ENCODE measurements around the gene PAK5. TPM values are rescaled to one million over a fixed set of nuclear protein-coding genes. Genes with fewer than 3 reads are reported as not detected.

The PAK5 gene
- total RNA-seq, 1 donor from 2014 or later, result 0.25 TPM

DNA sequence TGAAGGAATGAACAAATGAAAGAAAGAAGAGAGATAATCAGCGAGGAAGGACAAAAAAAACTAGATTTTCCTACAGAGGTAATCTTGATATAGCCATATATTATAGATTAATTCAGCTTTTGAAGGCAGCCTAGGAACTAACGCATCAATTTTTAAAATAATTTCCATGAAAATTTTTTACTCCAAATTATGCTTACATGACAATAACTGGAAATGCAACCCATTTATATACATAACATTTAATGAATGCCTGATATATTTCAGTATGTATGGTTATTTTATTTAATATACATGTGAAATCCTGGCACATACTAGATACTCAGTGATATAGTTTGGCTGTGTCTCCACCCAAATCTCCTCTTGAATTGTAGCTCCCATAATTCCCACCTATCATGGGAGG is 166.8 kb downstream of the PAK5 start:
- Histone ChIP-seq H3K27me3 (no peaks in the 10 kb centered on the region), H3K4me3 (no peak overlapping the region), H3K4me1 (no peaks in the 10 kb centered on the region), H3K9me3 (no peaks in the 10 kb centered on the region), H3K27ac (no peak overlapping the region), H3K36me3 (no peaks in the 10 kb centered on the region)
- intact Hi-C loops (cut with DNase I), result no loop called here
- TF ChIP-seq POLR2AphosphoS5 (IDR thresholded peaks at IDR 0.05; ENCODE audit: insufficient read depth in 1 of 2, low read depth in 1 of 2) (no peak), POLR2A (IDR thresholded peaks at IDR 0.05) (no peak)
- TF ChIP-seq, protein P1, sequence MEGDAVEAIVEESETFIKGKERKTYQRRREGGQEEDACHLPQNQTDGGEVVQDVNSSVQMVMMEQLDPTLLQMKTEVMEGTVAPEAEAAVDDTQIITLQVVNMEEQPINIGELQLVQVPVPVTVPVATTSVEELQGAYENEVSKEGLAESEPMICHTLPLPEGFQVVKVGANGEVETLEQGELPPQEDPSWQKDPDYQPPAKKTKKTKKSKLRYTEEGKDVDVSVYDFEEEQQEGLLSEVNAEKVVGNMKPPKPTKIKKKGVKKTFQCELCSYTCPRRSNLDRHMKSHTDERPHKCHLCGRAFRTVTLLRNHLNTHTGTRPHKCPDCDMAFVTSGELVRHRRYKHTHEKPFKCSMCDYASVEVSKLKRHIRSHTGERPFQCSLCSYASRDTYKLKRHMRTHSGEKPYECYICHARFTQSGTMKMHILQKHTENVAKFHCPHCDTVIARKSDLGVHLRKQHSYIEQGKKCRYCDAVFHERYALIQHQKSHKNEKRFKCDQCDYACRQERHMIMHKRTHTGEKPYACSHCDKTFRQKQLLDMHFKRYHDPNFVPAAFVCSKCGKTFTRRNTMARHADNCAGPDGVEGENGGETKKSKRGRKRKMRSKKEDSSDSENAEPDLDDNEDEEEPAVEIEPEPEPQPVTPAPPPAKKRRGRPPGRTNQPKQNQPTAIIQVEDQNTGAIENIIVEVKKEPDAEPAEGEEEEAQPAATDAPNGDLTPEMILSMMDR (IDR thresholded peaks at IDR 0.05), result no peak
- no peak for DNase-seq (ENCODE audit: extremely low spot score in 2 of 2)

DNA sequence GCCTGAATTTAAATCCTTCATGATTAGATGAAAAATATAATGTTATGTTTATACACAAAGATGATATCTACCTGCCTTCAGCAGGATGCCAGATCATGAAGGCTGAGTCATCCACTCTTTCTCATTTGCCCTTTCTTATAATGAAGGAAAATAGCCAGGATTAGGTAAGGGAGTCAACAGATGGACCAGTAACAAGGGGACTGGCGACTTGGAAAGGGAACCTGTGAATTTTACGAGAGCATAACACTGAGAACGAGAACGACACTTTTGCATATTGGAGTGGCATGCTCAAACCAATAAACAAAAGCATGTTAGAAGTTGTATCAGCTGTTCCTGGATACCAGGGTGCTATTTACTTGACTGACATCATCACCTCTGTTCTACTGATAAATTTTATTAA is 170.5 kb downstream of the PAK5 start:
- H3K4me3 ChIP-seq, result no peak overlapping the region
- no peaks in the 10 kb centered on the region for H3K9me3 ChIP-seq
- H3K4me1 ChIP-seq, result no peaks in the 10 kb centered on the region
- no peak overlapping the region for H3K27ac ChIP-seq
- H3K36me3 ChIP-seq, result no peaks in the 10 kb centered on the region
- TF ChIP-seq, protein P1 (IDR thresholded peaks at IDR 0.05), result no peak
- no peak for TF ChIP-seq POLR2AphosphoS5 (IDR thresholded peaks at IDR 0.05; ENCODE audit: insufficient read depth in 1 of 2, low read depth in 1 of 2)
- TF ChIP-seq POLR2A (IDR thresholded peaks at IDR 0.05), result no peak
- DNase-seq (ENCODE audit: extremely low spot score in 2 of 2), result no peak
- intact Hi-C loops (cut with DNase I), result no loop called here
- H3K27me3 ChIP-seq, result no peaks in the 10 kb centered on the region

DNA sequence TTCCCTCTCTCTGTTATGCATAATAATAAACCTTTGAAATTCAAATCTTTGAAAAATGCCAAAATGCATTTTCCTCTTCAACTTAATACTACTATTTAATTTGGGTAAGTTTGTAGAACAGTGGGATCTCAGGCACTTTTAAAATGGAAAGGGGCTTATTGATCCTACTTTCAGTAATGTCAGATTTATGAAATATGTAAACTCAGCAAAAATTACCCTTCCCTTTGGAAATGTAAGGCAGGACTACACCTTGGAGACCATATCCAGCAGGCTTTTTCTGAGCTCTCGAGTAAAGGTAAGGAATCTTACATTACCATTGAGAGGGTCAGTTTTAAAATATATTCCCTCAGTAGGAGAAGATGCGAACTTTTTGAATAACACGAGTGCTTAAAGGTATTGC is 175.5 kb downstream of the PAK5 start:
- intact Hi-C loops (cut with DNase I), result no loop called here
- no peaks in the 10 kb centered on the region for H3K36me3 ChIP-seq
- DNase-seq (ENCODE audit: extremely low spot score in 2 of 2), result no peak
- TF ChIP-seq, protein P1 (IDR thresholded peaks at IDR 0.05), result no peak
- TF ChIP-seq POLR2AphosphoS5 (IDR thresholded peaks at IDR 0.05; ENCODE audit: insufficient read depth in 1 of 2, low read depth in 1 of 2) (no peak), POLR2A (IDR thresholded peaks at IDR 0.05) (no peak)
- no peak overlapping the region for H3K27ac ChIP-seq
- no peaks in the 10 kb centered on the region for H3K4me1 ChIP-seq
- no peaks in the 10 kb centered on the region for H3K9me3 ChIP-seq
- H3K4me3 ChIP-seq, result no peak overlapping the region
- H3K27me3 ChIP-seq, result no peaks in the 10 kb centered on the region

DNA sequence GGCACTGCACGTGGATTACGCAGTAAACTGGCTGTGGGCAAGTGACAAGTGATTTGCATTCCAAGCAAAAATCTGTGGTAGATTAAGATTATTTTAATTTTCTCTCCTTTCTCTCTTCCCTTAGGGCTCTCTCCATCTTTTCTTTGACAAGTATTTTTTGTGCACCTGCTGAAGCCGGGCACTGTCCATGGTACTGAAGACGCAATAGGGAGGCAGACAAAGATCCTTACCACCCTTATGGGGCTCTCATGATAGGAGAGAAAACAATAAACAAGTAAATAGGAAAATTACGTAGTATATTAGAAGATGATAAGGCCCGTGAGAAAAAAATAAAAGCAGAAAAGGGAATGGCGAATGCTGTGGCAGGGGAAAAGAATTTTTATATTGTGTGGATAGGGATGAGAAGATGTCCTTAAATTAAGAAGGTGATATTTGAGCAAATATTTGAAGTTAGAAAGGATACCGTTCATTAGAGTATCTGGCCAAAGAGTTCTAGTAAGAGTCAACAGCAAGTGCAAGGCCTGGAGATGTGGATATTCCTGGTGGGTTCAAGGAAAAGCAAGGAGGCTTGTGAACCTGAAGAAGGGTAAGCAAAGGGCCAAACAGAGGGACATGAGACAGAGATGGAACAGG is 178.5 kb downstream of the PAK5 start:
- intact Hi-C loops (cut with DNase I), result no loop called here
- Histone ChIP-seq H3K27ac (no peak overlapping the region), H3K27me3 (no peaks in the 10 kb centered on the region), H3K36me3 (no peaks in the 10 kb centered on the region), H3K4me1 (no peaks in the 10 kb centered on the region), H3K9me3 (no peaks in the 10 kb centered on the region), H3K4me3 (no peak overlapping the region)
- no peak for DNase-seq (ENCODE audit: extremely low spot score in 2 of 2)
- TF ChIP-seq POLR2AphosphoS5 (IDR thresholded peaks at IDR 0.05; ENCODE audit: insufficient read depth in 1 of 2, low read depth in 1 of 2) (no peak), POLR2A (IDR thresholded peaks at IDR 0.05) (no peak)
- TF ChIP-seq, protein P1 (IDR thresholded peaks at IDR 0.05), result no peak

DNA sequence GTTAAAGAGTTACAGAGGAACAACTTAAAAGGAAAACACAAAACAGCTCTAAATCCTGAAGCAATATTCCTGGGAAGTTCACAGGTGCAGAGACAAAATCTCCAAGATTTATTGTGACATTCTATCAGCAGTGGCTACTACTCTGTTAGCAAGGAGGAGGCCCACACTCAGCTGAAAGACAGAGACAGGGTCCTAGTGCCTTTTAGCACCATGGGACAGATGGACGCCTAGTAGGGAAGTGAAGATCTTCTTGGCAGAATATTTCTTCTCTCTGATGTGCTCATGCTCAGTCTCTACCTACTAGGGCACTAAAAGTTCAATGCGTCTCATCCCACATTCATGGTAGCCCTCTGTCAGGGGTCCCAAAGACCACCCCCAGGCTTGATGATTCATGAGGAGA is 191.1 kb downstream of the PAK5 start:
- H3K36me3 ChIP-seq, result no peaks in the 10 kb centered on the region
- H3K9me3 ChIP-seq, result no peaks in the 10 kb centered on the region
- no peak overlapping the region for H3K4me3 ChIP-seq
- intact Hi-C loops (cut with DNase I), result no loop called here
- H3K27ac ChIP-seq, result no peak overlapping the region
- no peak for DNase-seq (ENCODE audit: extremely low spot score in 2 of 2)
- no peaks in the 10 kb centered on the region for H3K4me1 ChIP-seq
- TF ChIP-seq, protein P1 (IDR thresholded peaks at IDR 0.05), result no peak
- no peak for TF ChIP-seq POLR2A (IDR thresholded peaks at IDR 0.05)
- no peak for TF ChIP-seq POLR2AphosphoS5 (IDR thresholded peaks at IDR 0.05; ENCODE audit: insufficient read depth in 1 of 2, low read depth in 1 of 2)
- H3K27me3 ChIP-seq, result no peaks in the 10 kb centered on the region
